Measurements from ENCODE around the gene SDCCAG8. TPM values are rescaled to one million over a fixed set of nuclear protein-coding genes. Genes with fewer than 3 reads are reported as not detected.

The SDCCAG8 gene
- total and polyA plus RNA-seq, 2 of the 8 experiments (the other 6 are each of a cell fraction or from before 2014, with no cell fraction given) = 15.6 to 21.0 TPM

DNA sequence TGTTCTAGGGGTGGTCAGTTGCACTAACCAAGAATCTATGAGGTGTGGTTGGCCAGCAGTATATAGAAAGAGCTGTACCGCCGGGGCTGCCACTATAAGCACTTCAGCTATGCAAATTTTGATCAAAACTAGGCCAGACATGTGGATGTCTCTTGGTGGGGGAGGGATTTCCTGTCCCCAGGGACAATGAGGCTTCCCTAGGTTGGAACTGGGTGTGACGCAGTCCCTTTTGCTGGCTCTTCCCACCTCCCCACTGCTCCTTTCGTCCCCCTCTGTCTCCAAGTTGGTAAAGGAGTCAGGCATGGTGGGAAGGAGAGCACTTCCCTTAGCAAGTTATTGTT lies 13.6 kb downstream of the SDCCAG8 start (continued):
- TF ChIP-seq GABPA (IDR thresholded peaks at IDR 0.05; ENCODE audit: borderline replicate concordance, insufficient read depth, low read length) (no peak), KDM1A (IDR thresholded peaks at IDR 0.05; ENCODE audit: borderline replicate concordance, low read length) (no peak)

Data from H1 (cell line).